ENCODE measurements around the gene CDC42EP3.

Gene CDC42EP3

DNA sequence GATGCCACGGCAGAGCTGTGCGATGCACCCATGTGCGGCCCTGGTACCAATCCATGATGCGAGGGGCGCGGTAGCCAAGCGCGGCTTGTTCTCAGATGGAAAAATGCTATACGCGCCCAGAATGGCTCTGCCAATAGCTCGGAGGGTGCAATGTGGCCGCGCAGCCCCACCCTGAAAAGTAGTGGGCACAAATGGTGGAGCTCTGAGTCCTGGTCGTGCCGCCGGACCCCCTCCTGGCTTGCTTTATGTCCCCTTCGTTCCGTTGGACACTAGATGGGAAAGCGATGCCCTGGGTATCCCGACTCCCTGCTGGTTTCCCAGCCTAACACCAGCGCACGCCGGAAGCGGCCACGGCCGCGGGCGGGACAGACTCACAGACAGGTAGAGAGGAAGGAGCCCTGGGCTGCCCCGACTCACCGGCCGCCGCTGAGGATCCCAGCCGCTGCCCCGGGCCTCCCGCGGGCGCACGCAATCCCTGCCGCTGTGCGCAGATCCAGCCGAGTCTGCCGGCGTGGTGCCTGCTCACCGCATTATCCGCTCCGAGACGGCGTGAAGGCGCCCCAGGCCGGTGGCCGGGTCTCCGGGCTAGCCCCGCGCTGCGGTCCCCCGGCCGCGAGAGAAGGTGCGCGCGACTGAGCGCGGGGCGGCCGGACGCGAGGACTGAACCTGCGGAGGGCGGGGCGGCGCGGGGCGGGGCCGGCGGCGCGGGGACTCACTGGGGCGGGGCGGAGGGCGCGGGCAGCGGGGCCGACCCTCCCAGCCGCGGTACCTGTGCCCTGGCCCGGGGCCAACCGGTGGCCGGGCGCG, at the start of gene CDC42EP3:
Gene CDC42EP3 (minus strand): TSS at position 634 of the 807 bp plus-strand sequence. CDS start 25,055 bp downstream, outside the sequence.
- intact Hi-C loops (cut with DNase I) = no loop called here
- DNase-seq = peak in 9 of 10 donors; percentile 23 to 89 (median 48)

GRCh38 chr2:37721201-37721560, 49.7 kb upstream of the CDC42EP3 start:
- no peak for DNase-seq
- intact Hi-C loops (cut with DNase I) = no loop called here

- intact Hi-C loops (cut with DNase I) = no loop called here
- no peak for DNase-seq
These were observed 49.2 kb upstream of the CDC42EP3 start for GRCh38 chr2:37720533-37721200.

- no peak for DNase-seq
- intact Hi-C loops (cut with DNase I) = no loop called here
These were observed 47.2 kb upstream of the CDC42EP3 start for GRCh38 chr2:37718515-37719161.

- DNase-seq = no peak
- intact Hi-C loops (cut with DNase I) = no loop called here
These were observed 41.8 kb upstream of the CDC42EP3 start for GRCh38 chr2:37713258-37713700.

DNA sequence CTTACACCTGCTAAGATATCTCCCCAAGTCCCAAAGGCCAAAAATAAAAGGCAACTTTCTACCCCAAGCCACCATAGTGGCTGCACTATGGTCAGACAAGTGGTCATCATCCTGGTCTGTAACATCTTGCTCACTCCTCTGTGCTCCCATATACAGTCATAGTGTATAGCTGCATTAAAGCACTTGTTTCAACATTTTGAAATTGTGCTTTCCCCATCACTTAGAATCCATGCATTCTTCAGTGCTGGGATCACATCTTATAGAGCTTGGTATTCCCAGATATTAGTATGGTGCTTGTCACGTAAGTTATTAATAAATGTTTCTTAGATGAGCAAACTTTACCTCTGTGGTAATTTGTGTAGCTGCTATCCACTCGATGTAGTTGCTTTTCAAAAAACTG, 40.4 kb upstream of the CDC42EP3 start:
- intact Hi-C loops (cut with DNase I) = no loop called here
- DNase-seq = no peak

DNA sequence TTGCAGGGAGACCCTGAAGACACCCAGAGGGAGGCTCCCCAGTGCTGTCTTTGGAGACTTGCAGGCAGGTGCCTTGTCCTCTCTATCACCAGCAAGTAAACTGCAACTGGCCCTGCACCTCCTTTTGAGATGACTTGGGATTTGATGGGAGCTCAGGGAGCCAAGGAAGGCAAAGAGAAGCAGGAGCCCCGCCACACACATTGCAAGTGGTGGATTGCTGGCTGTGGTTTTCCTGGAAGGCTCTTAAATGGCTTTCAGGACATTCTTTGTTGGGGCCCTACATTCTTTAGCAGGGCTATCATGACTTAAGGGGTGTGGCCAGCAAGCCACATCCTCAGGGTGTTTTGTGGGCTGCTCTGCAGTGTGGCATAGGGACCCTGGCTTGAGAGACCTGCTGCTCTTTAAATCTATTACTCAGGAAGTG, 39.9 kb upstream of the CDC42EP3 start:
- no peak for DNase-seq
- intact Hi-C loops (cut with DNase I) = no loop called here

GRCh38 chr2:37709111-37709510, 37.7 kb upstream of the CDC42EP3 start:
- intact Hi-C loops (cut with DNase I) = no loop called here
- DNase-seq = no peak

DNA sequence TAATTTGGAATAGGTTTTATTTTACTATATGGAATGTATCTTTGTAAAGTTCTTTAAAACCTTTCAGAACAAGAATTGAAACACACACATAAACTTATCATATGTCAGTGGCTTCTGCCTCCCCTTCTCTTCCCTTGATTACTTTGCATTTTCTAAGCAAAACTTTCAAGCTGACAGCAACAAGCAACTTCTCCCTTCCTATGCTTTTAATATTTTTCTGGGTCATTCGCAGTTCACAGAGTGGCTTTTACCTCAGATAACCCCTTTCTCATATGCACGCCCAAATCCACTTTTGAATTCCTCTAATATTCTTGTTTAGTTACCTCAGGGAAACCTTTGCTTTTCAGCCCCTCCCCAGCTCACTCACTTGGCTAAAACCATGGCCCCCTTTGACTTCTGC, 36.7 kb upstream of the CDC42EP3 start:
- no peak for DNase-seq
- intact Hi-C loops (cut with DNase I) = no loop called here

- no peak for DNase-seq
- intact Hi-C loops (cut with DNase I) = no loop called here
These were observed 36.0 kb upstream of the CDC42EP3 start for GRCh38 chr2:37707393-37707792.

GRCh38 chr2:37706334-37707183, 35.1 kb upstream of the CDC42EP3 start:
- intact Hi-C loops (cut with DNase I) = no loop called here
- DNase-seq = no peak

DNA sequence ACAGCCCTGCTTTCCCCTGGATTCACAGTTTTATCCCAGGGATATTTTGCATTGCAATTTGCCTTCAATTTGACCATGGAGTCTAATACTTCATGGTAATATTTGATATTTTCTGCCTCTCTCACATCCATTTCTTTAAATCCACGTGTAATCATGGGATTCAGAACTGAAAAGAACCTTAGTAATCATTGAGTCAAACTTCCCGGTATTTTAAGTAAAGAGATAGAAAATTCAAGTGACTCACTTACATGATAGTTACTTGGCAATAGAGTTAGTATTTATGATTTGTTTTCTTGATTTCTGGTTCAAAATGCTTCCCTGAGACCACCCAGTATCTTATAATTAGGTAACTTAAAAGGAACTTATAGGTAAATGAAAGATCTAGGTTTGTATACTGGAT, 33.7 kb upstream of the CDC42EP3 start:
- intact Hi-C loops (cut with DNase I) = no loop called here
- no peak for DNase-seq

GRCh38 chr2:37698931-37699481, 27.6 kb upstream of the CDC42EP3 start:
- DNase-seq = no peak
- intact Hi-C loops (cut with DNase I) = no loop called here

DNA sequence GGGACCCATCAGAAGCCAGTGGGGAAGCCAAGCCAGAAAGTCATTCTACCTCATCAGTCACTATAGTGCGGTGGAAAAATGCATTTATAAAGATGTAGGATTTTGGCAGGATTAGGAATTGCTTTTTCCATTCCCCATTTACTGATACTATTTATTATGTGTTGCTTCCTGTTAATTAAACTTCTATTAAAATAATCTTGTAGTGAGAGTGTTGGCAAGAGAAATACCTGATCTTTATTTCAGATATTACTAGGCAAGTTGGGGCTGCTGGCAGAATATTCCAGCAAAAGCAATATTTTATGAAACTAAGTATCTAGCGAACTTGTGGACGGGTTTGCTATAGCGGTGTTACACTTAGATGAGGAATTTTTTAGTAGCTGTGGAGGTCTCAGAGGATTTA, 23.9 kb upstream of the CDC42EP3 start:
- no peak for DNase-seq
- intact Hi-C loops (cut with DNase I) = no loop called here

DNA sequence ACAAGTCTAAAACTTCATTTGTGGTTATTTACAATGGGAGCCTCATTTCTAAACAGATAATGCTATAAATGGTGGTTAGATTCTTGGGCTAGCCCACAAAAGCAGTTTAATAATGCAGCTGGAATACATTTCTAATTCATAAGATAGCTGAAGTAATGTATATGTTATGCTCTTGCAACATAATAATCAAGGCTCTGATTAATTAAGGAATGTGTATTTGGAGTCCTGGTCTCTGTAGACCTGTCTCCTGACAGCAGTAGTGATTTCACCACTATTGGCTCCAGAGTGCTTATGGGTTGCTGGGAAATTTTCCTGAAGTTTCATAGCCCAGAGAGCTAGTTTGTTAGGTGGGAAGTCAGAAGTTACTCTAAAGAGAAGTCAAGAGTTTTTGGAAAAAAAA, 21.3 kb upstream of the CDC42EP3 start:
- DNase-seq = no peak
- intact Hi-C loops (cut with DNase I) = no loop called here

DNA sequence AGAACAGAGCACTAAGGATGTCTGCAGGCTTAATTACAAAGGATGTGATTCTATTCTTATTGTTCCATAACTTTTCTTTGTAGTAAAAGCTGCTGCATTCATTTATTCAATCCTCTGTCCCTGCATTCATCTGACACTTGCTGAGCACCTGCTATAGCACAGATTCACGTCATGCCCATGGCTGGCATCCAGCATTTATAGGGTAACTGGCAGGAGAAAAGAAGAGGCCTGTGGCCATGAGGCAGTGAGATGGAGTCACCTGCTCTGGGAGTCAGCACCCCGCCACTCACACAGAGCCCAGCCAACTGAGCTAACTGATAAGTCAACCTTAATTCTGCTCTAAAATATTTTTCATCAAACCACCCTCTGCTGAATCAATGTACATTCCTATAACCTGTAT, 18.3 kb upstream of the CDC42EP3 start:
- intact Hi-C loops (cut with DNase I) = no loop called here
- DNase-seq = peak in 1 of 10 donors; percentile 68

DNA sequence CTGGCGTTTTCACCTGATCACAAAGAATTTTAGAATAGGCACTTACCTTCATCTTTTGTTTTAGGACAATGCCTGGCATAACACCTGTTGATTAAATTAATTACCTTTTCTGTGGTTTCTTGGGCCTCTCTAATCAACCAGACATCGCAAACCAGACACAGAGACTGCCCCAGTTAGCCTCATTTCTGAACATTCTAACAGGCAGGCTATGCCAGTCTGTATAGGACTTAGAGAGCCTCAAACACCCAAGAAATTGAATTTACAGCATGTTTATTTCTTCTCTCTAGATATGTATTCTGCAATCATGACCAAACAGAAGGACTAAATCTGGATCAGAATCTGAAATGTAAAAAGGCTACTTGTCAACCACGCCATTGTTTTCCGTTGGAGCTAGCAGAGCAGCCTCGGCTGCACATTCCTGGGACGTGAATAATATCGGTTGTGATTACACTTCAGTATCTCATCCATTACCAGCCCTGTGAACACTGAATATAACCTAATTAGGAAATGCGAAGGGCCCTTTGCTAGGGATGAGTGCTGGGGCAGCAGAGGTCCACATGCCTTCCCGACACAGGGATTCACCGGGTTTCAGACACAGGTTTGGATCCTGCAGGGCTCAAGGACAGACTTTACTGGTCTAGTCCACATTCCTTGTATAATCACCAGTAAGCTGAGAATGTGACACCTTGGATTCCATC, 17.5 kb upstream of the CDC42EP3 start:
- no peak for DNase-seq
- intact Hi-C loops (cut with DNase I) = no loop called here

GRCh38 chr2:37686792-37687526, 15.5 kb upstream of the CDC42EP3 start:
- intact Hi-C loops (cut with DNase I) = no loop called here

GRCh38 chr2:37684809-37685208, 13.4 kb upstream of the CDC42EP3 start:
- no peak for DNase-seq
- intact Hi-C loops (cut with DNase I) = no loop called here

More at GRCh38 chr2:37686792-37687526, 15.5 kb upstream of the CDC42EP3 start:
- no peak for DNase-seq
